HG02623 (cell line): ENCODE measurements around the gene ANKIB1.
"Not testable (repeated sequence)": the region's sequence is repeated elsewhere in the genome, so short reads cannot be mapped to it uniquely, and the experiment has no call there.

Experiments used
- ATAC-seq: cut with Tn5 transposase; IDR thresholded peaks from one replicate; pipeline ENCODE4 v1.9.1; 2021; ENCODE audit warnings: moderate library complexity; ENCODE audit not compliant: unreplicated experiment

The ANKIB1 gene

DNA sequence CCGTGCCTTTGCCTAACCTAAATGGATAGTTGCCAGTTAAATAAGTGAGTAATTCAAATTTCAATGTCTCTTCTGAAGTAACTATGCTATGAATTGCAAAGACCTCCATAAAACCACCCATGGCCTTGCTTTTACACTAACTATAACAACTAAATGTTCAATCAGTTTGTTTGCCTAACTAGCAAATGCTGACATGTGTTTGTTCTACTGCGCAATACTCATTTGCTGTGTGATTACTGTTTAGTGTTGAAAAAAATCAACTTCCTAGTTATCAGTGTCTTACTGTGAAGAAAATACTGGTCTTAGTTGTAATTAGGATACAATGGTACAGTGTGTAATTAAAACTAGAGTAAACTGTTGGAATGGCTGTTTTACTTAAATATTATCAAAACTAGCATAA lies 154.2 kb downstream of the ANKIB1 start:
- ATAC-seq, result no peak

DNA sequence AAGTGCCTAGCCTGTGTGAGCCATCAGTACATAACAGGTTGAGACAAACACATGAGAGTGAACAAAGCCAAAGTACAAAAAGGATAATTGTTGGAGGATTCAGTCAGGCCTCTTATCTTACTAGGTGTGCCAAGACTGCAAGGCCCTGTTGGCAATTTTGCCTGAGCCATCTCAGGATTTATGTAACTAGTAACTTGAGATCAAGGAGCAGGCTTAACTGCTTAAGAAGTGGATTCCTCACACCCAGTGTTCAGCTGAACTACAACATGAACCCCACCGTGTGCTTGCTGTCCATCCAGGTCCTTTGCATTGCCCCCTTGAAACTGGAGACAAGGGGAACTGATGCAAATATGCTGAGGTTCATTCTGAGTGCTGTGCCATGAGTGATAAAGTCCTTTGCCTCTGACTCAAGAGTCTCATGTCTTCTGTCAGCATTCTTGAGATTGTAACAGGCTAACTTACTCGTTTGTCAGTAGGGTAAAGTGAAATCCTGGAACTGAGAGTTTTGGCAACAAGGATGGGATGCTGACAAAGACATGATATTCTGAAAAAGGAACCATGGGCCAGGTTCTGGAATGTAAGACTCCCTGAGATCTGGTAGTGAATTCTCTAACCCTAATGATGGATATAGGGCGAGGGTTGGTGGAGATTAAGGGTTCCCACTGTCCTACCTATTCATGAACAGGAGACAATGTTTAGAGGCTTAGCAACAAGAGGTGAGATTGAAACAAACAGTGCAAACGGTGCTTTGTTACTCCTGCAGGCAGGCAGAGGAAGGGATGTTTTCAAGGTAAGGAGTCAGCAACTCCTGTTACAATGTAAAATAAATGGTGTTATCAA lies 157.4 kb downstream of the ANKIB1 start:
- ATAC-seq, result no peak

DNA sequence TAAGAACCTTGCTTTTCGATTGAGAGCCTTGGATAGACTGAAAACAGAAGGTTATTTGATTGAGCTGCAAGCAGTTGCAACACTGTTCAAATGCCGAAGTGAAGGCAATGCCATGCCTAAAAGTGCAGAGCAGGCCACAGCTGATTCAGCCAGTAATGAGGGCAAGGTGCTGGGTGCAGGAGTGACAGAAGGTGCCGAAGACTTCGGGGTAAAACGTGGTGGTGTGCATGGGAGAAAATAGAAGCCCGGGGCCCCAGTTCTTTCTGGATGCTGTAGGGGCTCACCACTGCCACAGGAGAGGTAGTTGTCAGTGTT lies 157.9 kb downstream of the ANKIB1 start:
- ATAC-seq, result no peak

DNA sequence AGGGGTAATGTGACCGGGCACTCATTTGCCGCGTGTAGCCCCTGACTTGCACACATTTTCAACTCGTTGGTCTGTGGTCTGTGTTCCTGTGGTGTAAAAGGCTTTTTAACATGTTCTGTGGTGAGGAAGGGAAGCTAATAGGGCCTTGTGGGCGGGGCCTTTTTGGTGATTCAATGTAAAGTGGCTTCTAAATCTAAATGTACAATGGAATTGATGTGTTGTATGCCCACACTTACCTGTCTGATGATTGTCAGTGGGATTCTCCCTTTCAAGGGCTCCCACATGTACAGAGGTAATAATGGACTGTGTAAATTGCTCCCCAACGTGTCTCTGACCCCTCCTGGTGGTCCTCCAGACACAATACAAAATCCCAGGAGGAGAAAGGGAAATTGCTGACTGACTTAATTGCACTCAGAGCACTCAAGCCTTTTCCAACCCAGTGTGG lies 158.4 kb downstream of the ANKIB1 start:
- no peak for ATAC-seq

DNA sequence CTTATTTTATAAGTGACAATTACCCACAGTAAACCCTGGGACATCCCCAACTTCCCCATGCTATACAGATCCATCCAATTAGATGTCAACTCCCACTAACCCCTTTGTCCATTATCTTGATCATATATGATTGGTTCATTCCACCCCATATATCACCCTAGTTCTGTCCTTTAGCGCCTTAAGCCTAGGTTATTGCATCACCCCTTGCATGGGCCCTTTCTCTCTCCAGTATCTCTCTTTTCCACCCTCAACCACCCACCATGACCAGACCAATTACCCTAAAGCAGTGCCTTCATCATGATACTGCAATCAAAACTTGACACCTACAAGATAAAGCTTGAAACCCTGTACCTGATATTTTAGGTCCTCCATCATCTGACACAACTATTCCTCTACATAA lies 163.6 kb downstream of the ANKIB1 start:
- no peak for ATAC-seq

DNA sequence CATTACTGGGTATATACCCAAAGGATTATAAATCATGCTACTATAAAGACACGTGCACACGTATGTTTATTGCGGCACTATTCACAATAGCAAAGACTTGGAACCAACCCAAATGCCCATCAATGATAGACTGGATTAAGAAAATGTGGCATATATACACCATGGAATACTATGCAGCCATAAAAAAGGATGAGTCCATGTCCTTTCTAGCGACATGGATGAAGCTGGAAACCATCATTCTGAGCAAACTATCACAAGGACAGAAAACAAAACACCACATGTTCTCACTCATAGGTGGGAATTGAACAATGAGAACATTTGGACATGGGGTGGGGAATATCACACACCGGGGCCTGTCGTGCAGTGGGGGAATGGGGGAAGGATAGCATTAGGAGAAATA lies 164.4 kb downstream of the ANKIB1 start:
- ATAC-seq, result not testable (repeated sequence)

DNA sequence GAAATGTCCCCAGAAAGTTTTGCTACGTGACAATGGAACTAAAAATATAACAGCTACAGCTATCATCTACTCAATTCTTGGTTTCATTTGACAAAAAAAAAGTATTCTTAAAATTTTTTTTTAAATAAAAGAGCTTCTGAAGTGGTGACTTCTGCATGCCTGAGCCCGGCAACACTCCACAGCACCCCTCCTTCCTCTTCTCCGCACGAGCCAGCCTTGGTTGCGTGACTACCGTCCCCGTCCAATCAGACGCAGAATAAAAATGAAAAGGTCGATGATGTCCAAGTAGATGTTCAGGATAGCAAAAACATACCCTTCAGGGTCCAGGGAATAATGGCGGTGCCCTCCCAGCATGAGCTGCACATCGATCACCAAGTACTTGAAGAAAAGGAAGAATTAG lies 167.0 kb downstream of the ANKIB1 start:
- ATAC-seq, result no peak

DNA sequence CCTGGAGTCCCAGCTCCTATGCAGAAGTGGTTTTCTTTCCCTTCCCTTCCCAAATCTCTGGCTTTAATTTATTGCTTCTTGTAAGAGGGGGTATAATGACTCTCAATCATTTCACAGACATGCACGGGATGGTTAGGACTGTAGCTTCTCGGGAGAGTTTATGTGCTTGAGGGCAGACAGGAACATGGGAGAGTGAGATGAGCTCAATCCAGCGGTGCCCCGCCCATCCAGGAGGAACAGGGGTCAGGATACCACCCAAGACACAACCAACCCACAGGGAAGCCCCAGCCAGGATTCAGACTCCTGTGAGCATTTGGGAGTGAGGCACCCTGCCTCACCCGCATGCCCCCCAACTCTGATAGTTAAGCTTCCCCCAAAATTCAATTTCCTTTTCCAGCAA lies 167.8 kb downstream of the ANKIB1 start:
- no peak for ATAC-seq

DNA sequence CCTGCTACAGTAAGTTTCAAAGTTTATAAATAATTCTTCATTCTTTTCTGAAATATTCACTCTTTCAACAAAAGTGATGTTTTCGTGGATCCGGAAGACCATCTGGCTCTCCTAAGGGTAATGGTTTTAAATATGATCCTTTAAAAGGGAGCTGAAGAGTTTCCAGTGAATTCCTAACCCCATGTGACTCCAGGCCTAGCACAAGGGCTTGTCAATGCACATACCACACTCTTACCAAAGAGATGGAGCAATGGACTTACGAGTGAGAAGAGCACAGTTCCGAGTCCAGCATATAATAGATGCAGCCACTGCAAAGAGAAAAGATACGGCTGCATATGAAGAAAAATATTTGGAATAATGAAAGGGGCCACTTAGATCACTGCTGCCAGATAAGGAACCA lies 169.5 kb downstream of the ANKIB1 start:
- ATAC-seq, result no peak

DNA sequence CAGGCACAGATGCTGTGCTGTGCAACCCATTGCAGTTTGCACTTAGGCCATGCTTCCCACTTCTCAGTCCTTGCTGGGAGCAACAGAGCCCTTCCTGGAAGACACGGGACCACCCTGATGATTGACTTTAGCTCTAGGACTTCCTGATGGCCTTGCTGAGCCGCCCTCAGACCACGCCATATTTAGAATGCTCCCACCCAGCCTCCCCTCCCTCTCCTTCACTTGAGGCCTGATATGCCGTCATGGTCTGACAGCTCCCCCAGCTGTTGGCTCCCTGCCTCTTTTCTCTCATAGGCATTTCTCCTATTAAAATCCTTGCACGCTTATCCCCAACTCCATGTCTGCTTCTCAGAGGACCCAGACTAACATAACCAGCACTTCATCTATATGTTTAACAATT lies 172.1 kb downstream of the ANKIB1 start:
- no peak for ATAC-seq

GRCh38 chr7:92421676-92422435 lies 176.1 kb downstream of the ANKIB1 start:
- ATAC-seq, result no peak

- ATAC-seq, result no peak
Observed at GRCh38 chr7:92422926-92423325, 177.2 kb downstream of the ANKIB1 start.

DNA sequence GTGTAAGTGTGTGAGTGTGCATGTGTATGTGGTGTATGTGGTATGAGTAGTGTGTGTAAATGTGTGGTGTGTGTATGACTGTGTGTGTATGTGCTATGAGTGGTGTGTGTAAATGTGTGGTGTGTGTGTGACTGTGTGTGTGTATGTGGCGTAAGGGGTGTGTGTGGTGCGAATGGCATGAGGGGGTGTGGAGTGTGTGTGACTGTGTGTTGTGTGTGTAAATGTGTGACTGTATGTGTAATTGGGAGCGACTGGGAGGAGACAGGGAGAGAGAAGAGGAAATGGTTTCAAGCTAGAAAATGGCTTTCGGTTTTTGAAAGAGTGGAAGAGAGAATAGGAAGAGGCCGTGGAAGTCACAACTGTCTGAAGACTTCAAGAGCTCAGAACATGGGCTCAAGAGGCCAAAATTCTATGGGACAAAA lies 177.9 kb downstream of the ANKIB1 start:
- no peak for ATAC-seq

DNA sequence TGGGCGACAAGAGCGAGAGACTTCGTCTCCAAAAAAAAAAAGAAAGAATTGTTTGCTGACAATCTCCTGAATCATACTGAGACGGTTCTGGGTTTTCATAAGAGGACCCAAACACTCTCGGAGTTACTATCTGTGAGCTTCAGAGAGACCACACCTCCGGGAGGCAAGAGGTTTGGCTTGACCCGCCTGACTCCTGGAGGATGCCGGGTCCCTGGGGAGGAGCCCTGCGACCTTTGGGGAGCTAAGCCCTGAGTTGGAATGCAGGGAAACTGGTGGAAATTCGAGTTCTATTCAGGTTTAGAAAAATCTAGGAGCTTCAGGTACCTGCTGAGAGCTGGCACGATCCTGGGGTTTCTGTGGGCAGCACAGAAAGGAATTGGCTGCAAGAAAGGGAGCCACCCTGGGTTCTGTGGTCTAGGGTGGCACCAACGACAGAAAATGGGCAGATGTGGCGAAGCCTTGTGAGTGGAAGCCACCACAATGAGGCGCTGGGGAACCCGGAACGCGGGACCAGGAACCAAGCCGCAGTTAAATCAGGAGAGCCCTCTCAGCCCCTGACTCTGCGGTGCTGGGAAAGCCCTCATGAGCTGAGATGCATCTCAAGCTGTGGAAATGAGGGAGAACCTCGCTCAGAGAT lies 179.7 kb downstream of the ANKIB1 start:
- ATAC-seq, result no peak

- ATAC-seq, result no peak
Observed at GRCh38 chr7:92427193-92427592, 181.4 kb downstream of the ANKIB1 start.

DNA sequence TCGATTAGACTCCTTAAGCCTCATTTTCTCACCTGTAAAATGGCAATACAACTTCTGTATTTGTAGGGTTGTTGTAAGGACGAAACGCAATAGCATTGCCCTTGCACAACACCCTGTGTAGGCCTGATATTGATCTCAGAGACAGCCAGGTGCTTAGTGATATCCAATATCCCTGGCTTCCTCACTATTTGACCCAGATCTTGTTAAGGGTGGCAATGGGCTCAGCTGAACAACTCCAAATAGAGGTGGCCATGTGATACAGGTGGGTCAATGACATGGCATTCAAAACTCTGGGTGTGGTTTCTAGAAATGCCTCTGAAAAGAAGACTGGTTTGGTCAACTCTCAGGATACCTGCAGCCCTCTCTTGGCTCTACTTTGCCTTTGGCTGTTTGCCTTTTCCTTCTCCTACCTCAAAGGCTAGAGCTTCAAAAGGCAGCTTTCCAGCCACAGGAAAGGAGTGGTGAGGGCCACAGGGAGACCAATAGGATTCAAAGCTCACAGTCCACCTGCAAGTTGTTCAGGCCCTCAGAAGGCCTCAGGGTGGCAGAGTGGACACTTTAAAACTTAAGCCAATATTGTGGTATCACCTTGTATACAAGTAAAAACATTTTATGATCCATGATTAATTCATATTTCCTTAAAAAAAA lies 186.6 kb downstream of the ANKIB1 start:
- ATAC-seq, result no peak

DNA sequence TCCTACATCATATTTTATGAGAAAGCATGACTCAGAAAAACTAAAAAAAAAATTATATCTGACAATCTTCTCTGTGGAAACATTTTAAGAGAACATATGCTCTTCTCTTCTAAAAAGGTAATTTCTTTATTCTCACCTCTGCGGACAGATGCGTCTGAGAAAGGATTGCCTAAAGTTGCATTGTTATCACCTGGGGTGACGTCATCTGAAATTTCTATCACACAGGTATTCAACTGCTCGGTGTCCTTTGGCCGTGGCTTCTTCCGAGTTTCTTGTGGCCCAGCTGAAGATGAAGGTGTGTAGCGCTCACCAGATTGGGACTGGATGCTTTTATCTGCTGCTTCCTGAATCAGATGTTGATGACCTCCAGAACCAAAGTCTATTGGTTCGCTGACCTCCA lies 187.2 kb downstream of the ANKIB1 start:
- no peak for ATAC-seq

DNA sequence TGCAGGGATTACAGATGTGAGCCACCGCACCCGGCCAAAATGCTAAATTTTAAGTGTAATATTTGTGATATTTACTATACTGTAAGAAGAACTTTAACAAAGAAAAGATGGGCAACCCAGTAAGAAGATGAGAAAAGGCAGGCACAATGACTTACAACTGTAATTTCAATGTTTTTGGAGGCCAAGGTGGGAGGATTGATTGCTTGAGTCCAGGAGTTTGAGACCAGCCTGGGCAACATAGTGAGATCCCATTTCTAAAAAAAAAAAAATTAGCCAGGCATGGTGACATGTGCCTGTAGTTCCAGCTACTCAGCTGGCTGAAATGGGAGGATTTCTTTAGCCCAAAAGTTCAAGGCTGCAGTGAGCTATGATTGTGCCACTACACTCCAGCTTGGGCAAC lies 189.8 kb downstream of the ANKIB1 start:
- no peak for ATAC-seq

- ATAC-seq, result no peak
Observed at GRCh38 chr7:92436612-92437445, 191.1 kb downstream of the ANKIB1 start.

DNA sequence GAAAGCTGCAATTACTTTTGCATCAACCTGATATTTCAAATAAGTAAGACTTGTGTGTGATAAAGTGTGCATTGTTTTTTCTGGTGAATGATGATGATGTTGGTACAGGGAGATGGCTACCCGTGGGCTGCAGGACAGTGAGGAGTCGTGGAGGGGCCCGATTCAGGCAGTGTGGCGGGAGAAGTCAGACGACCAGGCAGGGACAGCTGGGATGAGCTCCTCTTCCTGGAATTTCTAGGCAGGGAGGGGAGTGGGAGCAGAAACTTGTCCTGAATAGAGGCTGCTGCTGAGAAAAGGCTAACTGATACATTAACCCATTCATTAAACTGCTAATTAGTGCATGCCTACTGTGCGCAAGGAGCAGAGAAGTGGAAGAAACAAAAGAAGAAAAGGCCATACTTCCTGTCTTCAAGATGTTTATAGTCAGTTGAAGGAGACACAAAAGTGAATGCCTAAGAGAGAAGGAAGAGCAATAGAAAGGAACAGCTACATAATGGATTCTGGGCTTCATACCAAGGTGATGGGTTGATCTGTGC lies 192.2 kb downstream of the ANKIB1 start:
- no peak for ATAC-seq
